ENCODE data around the gene CACNB2.

GRCh38 chr10:18533896-18534295 lies 393.7 kb downstream of the CACNB2 start:
- TF ChIP-seq TAF1 (IDR thresholded peaks at IDR 0.05; ENCODE audit: low read depth, low read length), result no peak
- no peak for TF ChIP-seq POLR2A (IDR thresholded peaks at IDR 0.05; ENCODE audit: low read depth, low read length)
- no peak for TF ChIP-seq POLR2AphosphoS5 (IDR thresholded peaks at IDR 0.05; ENCODE audit: low read depth, low read length)
- TF ChIP-seq POU2F2 (IDR thresholded peaks at IDR 0.05; ENCODE audit: low read depth, low read length), result no peak
- no peak for TF ChIP-seq SPI1 (IDR thresholded peaks at IDR 0.05; ENCODE audit: low read depth, low read length)
- no peak for TF ChIP-seq PAX5 (IDR thresholded peaks at IDR 0.05; ENCODE audit: insufficient read depth, low read length, severe bottlenecking)
